SKM-1 (cell line): Measurements from ENCODE around the gene AGER.
A peak's percentile ranks its signal among the peaks of the same experiment; 100 is the strongest.
"Not testable (repeated sequence)": the region's sequence is repeated elsewhere in the genome, so short reads cannot be mapped to it uniquely, and the experiment has no call there.

ENCODE experiments used
- DNase-seq: peaks from one replicate; lab custom pipeline; 2025; ENCODE audit not compliant: unreplicated experiment; lab: John Stamatoyannopoulos, UW

AGER gene

DNA sequence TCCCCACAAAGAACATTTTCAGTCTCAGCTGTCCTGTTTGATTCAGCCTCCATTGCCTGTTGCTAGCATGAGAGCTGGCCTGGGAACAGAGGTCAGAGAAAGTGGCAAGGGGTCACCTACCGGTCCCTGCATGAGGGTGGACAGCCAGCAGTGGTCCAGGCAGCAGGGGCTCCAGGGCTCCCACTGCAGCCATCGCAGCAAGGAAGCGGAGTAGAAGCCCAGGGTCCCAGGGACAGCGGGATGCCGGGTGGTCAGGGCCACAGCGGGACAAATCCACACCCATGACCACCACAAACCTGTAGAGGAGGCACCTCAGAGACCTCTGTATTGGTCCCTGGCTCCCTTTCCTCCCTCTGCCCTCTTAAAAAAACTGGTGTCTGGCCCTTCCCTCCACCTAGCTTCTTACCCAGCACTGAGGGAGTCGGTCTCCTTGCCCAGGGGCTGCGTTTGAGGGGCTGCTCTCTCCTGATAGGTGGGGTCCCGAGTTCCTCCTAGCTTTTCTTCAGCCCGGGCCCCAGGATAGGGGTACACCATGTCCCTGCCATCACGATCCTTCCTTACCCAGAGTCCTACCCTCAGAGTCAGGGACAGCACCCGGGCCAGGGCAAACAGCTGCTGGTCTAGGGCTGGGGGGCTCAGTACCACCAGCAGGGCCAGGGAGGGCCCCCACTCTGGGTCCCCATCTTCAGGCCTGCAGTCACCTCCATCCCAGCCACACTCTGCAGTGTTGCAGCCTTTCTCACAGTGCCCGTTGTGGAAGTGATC, 16.8 kb upstream of the AGER start:
- DNase-seq: no peak

DNA sequence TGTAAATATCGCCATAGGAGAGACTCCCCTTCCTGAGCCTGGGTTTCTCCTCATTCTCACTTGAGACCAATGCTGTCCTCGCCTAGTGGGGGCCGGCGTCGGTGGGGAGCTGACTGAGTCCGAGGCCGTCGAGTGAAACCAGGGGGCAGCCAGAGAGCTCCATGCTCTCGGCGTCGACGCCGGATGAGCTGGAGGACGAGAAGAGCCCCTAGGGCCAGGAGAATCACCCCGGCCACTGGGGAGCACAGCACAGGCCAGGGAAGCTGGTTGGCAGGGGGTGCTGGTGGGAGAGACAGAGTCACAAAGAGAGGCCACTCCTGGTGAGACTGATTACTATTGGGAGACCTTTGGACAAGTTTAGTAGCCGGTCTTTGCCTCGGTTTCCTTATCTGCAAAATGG, 14.8 kb upstream of the AGER start:
- DNase-seq: no peak

DNA sequence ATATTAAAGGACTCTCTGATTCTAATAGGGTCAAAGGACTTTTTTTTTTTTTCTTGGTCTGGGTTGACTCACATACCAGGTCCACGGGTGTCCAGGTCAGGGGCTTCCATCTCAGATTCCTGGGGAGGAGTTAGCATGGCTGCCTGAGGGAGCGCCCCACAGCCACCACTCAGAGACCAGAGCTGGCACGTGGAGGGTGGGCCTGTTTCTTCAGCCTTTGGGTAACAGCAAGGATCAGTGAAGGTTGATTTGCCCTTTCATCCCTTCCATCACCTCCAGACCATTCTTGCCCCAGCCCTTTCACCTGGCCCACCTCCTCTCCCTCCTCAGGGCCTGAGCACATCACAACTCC, 14.3 kb upstream of the AGER start:
- no peak for DNase-seq

DNA sequence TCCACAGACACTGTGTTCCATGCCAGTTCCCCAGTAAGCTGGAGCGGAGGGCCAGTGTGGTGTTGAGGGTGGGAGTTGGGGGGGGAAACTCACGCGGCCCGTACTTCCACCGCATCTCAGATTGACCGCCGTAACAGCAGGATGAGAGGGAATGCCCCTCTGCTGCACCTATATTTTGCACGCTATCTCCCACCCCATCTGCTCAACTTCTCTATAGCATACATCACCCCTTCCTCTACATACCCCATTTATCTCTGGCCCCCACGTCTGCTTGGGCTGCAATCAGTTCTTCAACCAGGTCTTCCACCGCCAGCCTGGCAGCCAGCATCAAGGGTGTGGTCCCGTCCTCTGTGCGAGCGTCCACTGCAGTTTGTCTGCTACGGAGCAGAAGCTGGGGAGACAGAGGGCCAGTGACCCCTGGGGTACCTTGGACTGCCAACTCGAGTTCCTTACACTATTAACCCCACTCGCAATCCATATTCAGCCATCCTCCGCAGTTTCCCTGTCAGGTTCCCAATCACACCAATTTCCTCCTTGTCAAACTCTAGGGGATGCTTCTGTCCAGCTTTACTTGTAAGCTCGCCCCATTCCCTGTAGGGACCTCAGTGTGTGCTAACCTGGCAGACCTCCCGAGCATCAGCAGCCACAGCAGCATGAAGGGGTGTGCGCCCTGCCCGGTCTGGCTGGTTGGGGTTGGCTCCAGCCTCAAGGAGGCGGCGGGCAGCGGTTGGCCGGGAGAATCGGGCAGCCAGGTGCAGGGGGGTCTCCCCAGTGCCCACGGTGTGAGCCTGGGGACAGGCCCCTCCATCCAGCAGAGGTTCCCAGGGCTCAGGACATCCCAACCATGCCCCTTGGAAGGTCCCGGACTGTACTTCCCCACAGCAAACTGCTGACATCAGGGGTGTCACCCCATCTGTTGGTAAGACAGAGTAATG, 12.9 kb upstream of the AGER start:
- DNase-seq: no peak

DNA sequence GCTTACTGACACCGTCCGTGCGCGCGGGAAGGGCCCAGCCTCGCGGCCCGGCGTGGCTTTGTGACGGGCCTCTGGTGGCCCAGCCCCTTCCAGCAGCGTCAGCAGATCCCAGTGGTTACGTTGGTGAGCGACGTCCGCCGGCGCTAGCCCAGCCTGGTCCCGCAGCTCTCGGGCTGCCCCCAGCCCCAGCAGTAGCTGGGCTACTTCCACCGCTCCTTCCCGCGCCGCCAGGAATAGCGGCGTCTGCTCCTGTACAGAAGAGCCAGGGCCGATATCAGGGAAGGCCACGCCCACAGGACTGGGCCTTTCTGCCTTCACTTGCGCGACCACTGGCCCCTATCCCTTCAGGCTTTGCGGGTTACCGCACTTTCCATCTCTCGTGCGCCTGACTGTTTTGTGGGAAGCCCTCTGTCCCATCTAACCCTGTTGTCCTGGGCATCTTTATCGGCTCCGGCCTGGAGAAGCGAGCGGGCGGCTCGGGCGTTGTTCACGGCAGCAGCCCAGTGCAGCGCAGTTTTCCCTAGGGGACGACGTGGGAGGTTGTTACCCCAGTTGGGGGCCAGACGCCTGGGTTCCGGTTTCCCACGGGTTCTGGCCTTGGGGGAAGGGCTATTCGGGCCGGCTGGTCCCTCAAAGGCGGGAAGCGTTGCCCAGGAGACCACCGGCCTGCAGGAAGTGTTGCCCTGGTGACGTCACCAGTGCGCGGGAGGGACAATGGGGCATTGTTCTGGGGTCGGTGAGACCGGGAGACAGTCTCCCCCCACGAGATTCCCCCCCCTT, 12.0 kb upstream of the AGER start:
- DNase-seq: no peak

DNA sequence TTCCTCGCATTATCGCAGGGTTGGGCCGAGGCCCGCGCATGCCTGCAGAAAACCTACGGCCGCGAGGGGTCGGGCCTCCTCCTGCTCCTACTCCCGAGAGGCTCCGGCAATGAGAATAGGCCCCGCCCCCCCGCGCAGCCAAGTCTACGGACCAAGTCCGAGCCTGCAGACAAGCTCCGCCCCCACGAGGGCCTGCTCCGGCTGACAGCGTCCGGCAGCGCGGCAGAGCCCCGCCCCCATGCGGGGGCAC, 11.5 kb upstream of the AGER start:
- DNase-seq: peak; percentile 98

DNA sequence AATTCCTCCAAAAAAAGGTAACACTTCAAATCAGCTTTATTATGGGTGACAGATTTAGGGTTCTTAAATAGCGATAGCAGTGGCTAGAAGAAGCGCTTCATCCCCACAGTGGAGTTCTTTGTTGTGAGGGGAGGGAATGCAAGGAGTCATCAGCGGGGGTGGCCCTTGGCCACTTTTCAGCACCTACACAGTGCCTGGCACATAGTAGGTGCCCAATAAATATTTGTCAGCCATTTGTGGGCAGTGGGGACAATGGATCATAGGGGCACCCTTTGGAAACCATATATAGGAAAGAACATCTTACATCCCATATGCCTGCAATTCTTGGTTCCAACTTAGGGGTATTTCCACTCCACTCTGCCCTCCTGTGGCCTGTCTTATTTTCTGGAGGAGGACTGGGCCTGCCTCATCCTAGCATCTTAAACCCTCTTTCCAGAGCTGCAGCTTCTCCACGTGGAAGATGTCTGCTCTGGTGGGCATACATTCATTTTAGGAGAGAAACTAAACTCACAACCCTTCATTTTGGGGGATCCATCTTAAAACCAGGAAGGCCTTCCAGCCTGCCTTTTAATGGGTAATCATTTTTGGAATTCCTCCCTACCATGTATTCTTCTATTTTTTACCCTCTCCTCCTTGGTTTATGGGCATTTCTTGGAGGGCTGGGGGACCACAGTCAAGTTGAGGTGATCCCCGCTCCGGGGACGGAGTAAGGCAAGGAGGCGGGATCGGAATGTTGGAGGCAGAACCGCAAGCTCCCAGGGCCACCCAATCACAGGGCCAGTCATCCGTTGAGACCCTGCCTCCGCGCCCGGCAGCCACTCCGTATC, 11.0 kb upstream of the AGER start:
- DNase-seq: peak; percentile 21

DNA sequence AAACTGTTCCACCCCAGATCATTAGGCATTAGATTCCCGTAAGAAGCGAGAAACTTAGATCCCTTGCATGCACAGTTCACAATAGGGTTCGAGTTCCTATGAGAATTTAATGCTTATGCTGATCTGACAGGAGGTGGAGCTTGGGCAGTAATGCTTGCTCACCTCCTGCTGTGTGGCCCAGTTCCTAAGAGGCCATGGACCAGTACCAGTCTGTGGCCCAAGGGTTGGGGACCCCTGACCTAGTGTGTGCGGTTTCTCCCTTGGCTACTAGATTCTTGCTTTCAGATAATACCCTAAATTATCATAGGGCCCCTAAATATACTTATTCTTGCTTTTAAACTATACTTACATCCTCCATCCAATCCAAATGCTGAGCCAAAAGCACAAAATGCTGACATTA, 10.3 kb upstream of the AGER start:
- no peak for DNase-seq

DNA sequence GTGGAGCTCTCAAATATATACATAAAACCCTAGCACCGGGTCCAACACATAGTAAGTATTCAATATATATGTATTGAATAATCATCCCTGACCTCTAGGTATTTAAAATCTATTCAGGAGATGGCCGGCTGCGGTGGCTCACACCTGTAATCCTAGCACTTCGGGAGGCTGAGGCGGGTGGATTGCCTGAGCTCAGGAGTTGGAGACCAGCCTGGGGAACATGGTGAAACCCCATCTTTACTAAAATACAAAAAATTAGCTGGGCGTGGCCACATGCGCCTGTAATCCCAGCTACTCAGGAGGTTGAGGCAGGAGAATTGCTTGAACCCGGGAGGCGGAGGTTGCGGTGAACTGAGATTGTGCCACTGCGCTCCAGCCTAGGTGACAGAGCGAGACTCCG, 9.0 kb upstream of the AGER start:
- DNase-seq: not testable (repeated sequence)

DNA sequence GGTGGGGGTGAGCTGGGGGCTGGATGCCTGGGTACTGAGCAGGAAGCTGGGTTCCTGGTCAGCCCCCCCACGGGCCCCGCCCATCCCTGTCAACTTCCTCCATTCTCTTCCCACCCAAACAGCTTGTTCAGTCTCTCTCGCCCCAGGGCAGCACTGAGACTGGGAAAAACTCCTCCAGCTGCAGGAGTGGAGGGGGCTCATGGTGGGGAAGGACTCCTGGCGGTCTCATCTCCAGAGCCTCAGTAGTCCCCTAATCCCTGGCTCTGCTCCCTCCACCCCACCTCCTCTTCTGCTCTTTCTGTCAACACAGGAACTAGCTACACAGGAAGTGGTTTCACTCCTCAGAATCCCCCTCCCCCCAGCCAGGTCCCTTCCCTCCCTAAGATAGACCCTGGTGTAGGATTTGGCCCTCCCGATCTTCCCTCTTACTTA, 8.6 kb upstream of the AGER start, which contains the start of gene GPSM3:
GPSM3 (minus strand) TSS at position 36 of the 432 bp plus-strand sequence. CDS start 130 bp downstream, outside the sequence.
- peak; percentile 86 for DNase-seq

DNA sequence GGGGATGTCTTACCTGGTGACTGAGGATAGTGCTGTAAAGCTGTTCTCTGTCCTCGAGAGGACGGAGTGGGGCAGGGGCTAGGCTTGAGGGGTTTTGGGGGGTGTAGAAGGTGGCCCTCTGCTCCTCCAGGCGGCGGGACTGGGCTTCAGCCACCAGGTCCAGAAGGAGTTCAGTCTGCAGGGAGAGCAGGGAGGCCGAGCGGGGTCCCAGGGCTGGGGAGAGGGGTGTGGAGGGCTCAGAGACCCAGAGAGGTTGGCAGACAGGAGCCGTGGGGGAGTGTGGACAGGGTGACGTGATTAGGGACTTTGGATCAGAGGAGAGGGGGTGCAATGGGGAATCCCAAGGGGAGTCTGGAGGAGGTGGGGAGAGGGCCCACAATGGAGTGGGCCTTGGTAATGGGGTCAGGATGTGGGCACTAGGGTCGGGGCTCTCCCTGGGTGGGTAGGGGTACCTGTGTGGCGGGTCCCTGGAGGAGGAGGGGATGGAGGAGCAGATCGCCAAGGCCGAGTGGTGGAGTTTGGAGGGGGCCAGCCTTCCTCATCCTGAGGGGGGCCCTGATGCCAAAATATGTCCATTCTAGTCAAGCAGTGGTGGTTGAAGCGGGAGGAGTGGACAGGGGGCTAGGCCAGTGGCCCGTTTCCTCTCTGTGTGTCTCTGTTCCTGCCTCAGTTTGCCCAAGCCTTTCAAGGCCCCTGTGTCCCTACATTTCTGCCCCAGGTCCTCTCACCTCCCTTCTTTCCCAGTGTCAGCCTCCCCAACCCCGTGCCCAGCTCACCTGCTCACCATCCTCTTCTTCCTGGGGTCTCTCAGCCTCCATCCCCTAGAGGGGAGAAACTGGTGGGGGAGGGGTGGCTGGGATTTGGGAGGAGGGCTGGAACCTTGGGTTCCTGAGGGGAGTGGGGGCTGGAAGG, 7.9 kb upstream of the AGER start:
- no peak for DNase-seq

DNA sequence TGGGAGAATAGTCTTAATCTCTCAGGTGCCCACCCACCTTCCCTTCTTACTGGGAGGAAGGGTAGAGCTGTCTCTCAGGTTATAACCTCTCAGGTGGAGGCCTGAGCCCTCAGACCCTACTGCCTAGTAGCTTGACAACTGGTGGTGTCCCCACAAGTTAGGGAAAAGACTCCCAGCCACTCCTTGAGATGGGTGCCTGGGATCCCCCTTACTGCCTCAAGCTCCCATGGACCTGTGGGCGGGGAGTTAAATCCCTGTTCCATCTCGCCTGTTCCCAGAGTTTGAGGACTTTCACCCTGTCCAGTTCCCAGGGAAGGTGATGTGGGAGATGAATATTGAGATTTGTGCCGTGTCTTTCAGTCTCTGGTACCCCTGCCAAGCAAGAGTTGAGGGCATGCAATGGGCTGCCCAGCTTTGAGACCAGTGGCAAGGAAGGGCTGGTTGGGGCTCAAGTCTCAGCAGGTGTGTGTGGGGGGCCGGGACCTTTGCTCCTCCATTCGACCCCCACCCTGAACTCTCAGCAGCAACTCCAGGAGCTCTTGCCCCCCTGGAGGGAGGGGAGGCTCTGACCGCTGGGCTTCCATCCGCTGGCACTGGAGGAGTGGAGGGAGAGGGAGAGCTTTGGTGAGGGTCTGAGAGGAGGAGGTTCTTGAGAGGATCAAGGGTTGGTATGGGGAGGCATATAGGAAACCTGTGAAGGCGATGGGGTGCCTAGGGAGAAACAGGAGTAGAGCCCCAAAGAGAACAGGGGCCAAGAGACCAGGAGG, 7.0 kb upstream of the AGER start:
- no peak for DNase-seq

DNA sequence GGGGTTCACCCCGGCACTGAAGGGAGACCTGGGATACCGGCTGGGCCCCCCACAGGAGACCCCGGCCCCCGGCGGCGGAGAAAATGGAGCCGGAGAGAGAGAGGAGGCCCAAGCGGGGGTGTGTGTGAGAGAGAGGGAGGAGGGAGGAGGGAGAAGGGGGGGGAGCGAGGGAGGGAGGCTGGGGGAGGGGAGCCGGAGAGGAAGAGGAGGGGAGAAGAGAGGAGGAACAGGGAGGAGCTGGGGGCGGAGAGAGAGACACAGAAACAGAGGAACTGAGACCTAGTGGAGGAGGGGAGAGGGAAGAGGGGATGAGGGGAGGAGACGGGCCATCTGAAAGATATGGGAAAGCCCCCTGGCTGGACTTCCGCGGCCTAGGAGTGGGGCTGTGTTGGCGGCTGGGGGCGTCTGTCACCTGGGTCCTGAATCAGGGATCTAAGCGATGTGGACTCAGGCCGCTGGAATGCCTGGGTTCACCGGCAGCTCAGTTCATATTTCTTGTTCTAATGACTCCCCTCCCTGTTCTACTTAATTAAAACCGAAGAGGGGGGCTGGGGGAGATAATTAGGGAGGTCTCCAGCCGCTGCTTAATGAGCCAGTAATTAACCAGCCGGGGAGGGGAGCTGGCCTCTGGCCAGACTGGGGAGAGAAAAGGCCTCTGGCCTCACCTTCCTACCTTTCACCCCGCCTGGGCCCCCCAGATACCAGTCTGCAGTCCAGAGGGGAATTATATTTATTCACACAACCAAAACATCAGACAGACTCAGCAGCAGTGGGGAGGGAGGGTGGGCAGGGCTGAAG, 6.2 kb upstream of the AGER start, which contains the start of gene PBX2:
PBX2 (minus strand) TSS at position 149 of the 798 bp plus-strand sequence. CDS start 287 bp downstream, outside the sequence.
- DNase-seq: peak; percentile 95

DNA sequence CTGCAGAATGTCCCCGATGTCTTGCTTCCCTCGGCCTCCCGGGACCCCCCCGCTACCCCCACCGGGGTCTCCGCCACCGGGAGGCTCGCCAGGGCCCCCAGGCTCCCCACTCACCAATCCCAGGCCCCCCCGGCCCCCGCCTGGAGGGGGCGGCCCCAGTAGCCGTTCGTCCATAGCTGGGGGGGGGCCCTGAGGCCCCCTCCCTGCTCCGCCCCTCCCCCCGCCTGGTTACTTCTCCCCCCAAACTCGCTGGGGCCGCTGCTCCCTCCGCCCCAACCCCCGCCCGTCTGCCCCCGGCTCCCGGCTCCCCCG, 5.6 kb upstream of the AGER start:
- DNase-seq: no peak

DNA sequence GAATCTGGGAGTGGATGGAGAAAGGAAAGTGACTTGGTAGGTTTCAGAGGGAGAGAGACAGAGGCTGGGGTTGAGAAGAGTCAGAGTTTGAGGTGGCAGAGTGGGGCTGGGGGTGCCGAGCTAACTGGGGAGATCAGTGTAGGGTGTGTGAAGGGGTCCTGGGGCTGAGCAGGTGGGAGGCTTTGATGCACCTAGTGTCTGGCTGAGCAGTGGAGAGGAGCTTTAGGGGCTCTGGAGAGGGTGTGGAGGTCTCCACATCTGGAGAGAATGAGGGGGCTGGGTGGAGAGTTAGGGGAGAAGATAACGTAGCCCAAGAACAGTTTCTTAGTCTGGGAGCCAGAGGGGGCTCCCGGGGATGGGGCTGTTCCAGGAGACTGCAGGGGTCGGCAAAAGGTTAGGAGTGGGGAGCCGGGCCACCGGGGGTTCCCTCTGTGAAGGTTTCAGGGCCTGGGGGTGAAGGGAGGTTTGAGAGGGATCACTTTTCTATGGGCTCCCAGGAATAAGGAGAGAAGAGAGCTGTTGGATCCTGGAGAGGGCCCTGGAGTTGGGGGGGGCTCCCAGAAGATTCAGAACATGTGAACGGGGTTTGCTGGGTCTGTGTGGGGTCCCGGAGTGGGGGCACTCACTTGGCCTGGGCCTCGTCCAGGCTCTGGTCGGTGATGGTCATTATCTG, 5.2 kb upstream of the AGER start:
- DNase-seq: no peak

DNA sequence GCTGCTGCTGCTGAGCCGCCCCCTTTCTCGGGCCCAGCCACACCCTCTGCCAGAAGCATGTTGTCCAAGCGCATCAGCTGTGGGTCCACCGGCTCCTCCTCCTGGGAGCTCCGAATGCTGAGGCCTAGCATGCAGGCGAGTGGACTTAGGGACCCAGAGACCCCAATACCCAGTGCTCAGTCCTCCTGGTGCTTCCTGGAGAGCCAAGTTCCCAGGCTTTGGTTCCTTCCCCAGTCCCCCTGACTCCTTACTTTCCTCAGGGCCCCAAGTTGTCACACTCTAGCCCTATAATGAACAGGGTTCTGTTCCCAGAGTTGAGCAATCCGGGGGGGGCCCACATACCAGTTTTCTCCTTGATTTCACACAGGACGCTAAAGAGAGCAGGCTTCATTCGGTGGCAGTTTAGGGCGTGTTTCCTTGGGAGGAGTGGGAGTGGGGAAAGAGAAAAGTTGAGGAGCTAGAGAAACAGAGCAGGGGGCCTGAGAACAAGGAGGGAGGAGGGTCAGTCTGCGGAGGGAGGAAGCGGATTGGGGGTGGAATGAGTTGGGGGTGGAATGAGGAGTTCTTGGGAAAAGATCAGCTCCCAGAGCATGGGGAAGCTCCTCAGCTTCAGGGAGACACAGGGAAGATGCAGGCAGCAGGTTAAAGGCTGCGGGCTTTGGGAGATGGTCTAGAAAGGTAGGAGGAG, 4.5 kb upstream of the AGER start:
- DNase-seq: no peak

DNA sequence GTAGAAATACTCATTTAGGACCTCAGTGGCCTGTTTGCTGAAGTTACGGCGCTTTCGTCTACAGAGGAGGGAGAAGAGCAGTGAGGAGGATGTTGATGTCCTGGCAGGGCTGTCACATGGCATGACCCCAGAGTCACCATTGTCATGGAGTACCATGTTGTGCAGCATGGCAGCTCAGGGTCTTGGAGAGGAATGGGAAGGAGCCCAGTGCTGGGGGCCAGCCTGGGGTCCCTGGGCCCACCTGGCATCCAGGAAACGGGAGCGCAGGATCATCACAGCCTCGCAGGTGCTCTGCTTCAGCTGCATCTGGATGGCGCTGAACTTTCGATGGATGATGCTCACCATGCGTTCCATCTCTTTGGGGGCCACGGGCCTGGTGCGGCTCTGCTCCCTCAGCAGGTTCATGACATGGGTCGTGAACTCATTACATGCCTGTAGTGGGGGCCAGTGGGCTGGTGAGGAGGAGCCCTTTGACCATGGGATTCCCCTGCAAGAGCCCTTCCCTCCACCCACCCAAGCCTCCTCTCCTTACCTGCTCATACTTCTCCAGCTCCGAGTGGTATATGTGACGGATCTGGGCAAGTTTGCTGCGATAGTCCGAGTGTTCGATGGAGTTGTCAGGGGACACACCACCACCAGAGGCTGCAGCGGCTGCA, 3.8 kb upstream of the AGER start:
- not testable (repeated sequence) for DNase-seq
